HepG2 (cell line): ENCODE results near the gene SLC35A3. TPM values are rescaled to one million over a fixed set of nuclear protein-coding genes. Genes with fewer than 3 reads are reported as not detected.

Experiments
- ASH2L ChIP-seq: fragments of 300-600, 200-600 bp; sonication (generic); IDR thresholded peaks from 2 replicates; pipeline ENCODE4 v1.7.0; 2017; ENCODE audit warnings: low read depth, mild to moderate bottlenecking, moderate library complexity, mixed read lengths, low read length; ENCODE audit not compliant: insufficient read length
- ATF4 ChIP-seq, 2 experiments: fragments of 450-650 bp in 1 of 2; sonication (generic) in 1 of 2; formaldehyde crosslinking; IDR thresholded peaks; 2 replicates each; pipeline versions ENCODE4 v1.5.0 to v1.8.0; 2020 to 2022; ENCODE audit warnings: mild to moderate bottlenecking in 1 of 2, missing genetic modification reagents in 1 of 2
- BATF2 ChIP-seq: sonication (generic); formaldehyde crosslinking; IDR thresholded peaks from 2 replicates; pipeline ENCODE4 v1.8.0; 2022; ENCODE audit warnings: mild to moderate bottlenecking, missing genetic modification reagents, moderate library complexity
- CAMTA2 ChIP-seq: sonication (generic); formaldehyde crosslinking; IDR thresholded peaks from 2 replicates; pipeline ENCODE4 v1.4.0; 2020; ENCODE audit warnings: mild to moderate bottlenecking, missing genetic modification reagents, borderline replicate concordance
- ETV6 ChIP-seq: sonication (generic); formaldehyde crosslinking; conservative IDR thresholded peaks from 2 replicates; pipeline ENCODE4 v1.4.0; 2020; ENCODE audit warnings: missing genetic modification reagents
- FOXA3 ChIP-seq: IDR thresholded peaks from 2 replicates; pipeline ENCODE4 v1.6.1; 2016; ENCODE audit warnings: missing genetic modification reagents, missing compliant biosample characterization
- FOXK1 ChIP-seq: sonication (generic); formaldehyde crosslinking; IDR thresholded peaks from 2 replicates; pipeline ENCODE4 v1.4.0; 2020; ENCODE audit warnings: low read depth, missing genetic modification reagents, borderline replicate concordance
- FOXO1 ChIP-seq: sonication (generic); formaldehyde crosslinking; IDR thresholded peaks from 2 replicates; pipeline ENCODE4 v1.4.0; 2020; ENCODE audit warnings: missing genetic modification reagents
- IRF1 ChIP-seq: sonication (generic); formaldehyde crosslinking; IDR thresholded peaks from 2 replicates; pipeline ENCODE4 v1.4.0; 2020; ENCODE audit warnings: low read depth, mild to moderate bottlenecking, missing genetic modification reagents
- NCOA1 ChIP-seq: sonication (generic); formaldehyde crosslinking; IDR thresholded peaks from 2 replicates; pipeline ENCODE4 v1.9.0; 2021; ENCODE audit warnings: missing genetic modification reagents
- PCBP1 ChIP-seq: fragments of 200-400 bp; formaldehyde crosslinking; IDR thresholded peaks from 2 replicates; pipeline ENCODE4 v1.6.1; 2017; ENCODE audit warnings: mild to moderate bottlenecking, low read depth, low read length, borderline replicate concordance
- PHF5A ChIP-seq: IDR thresholded peaks from one replicate; pipeline ENCODE4 v1.6.1; 2018; ENCODE audit warnings: low read depth, missing genetic modification reagents; ENCODE audit not compliant: unreplicated experiment
- PITX1 ChIP-seq: sonication (generic); formaldehyde crosslinking; IDR thresholded peaks from 2 replicates; pipeline ENCODE4 v1.5.1; 2020; ENCODE audit warnings: mild to moderate bottlenecking, missing genetic modification reagents
- SOX6 ChIP-seq, 2 experiments: fragments of 450-650 bp in 1 of 2; sonication (generic) in 1 of 2; formaldehyde crosslinking in 1 of 2; IDR thresholded peaks; 2 replicates each; pipeline versions ENCODE4 v1.4.0 to v1.6.1; 2017 to 2020; ENCODE audit warnings: antibody characterized with exemption in 1 of 2, mild to moderate bottlenecking in 1 of 2, missing genetic modification reagents in 1 of 2
- SUZ12 ChIP-seq: fragments of 150-350 bp; IDR thresholded peaks from 2 replicates; pipeline ENCODE4 v1.6.1; 2014; ENCODE audit warnings: low read depth, low read length
- TEAD3 ChIP-seq: optimal IDR thresholded peaks from 2 replicates; pipeline ENCODE3; 2016; ENCODE audit warnings: borderline replicate concordance
- ZBTB10 ChIP-seq: sonication (generic); formaldehyde crosslinking; IDR thresholded peaks from 2 replicates; pipeline ENCODE4 v1.4.0; 2020; ENCODE audit warnings: missing genetic modification reagents, borderline replicate concordance
- ZNF18 ChIP-seq: sonication (generic); formaldehyde crosslinking; IDR thresholded peaks from 2 replicates; pipeline ENCODE4 v1.8.0; 2022; ENCODE audit warnings: mild to moderate bottlenecking, missing genetic modification reagents; ENCODE audit not compliant: insufficient replicate concordance
- ZNF841 ChIP-seq: sonication (generic); formaldehyde crosslinking; IDR thresholded peaks from 2 replicates; pipeline ENCODE4 v1.8.1; 2023; ENCODE audit warnings: missing genetic modification reagents, borderline replicate concordance
- polyA plus RNA-seq, 8 experiments: library from polyadenylated mRNA; depleted of rRNA in 3 of 8; stranded (reverse) in 7 of 8; unstranded in 1 of 8; fragments of >200 nt; fragmentation: Illumina TruSeq in 4 of 8; extraction: Trizol in 4 of 8; gene quantifications; 2 replicates each; pipeline versions ENCODE4 v1.2.1 to v1.2.3, GENCODE V29; 2011 to 2016; ENCODE audit warnings: low read depth in 4 of 8, missing spikeins in 1 of 8, mixed read lengths in 1 of 8; ENCODE audit not compliant: insufficient read depth in 1 of 8
- total RNA-seq, 5 experiments: library from RNA; depleted of rRNA; stranded (reverse); fragments of >200 nt; fragmentation: Illumina TruSeq; extraction: Trizol; gene quantifications; 2 replicates each; pipeline ENCODE4 v1.2.3, GENCODE V29; 2016; ENCODE audit warnings: low read depth in 1 of 5
- TF ChIP-seq, protein P1 (sequence below): sonication (generic); formaldehyde crosslinking; IDR thresholded peaks from 2 replicates; pipeline ENCODE4 v1.5.0; 2020; ENCODE audit warnings: missing genetic modification reagents

SLC35A3 gene
- total and polyA plus RNA-seq, 2 of the 13 experiments (the other 11 are each of a cell fraction or from before 2014, with no cell fraction given): 11.2 to 24.9 TPM

DNA sequence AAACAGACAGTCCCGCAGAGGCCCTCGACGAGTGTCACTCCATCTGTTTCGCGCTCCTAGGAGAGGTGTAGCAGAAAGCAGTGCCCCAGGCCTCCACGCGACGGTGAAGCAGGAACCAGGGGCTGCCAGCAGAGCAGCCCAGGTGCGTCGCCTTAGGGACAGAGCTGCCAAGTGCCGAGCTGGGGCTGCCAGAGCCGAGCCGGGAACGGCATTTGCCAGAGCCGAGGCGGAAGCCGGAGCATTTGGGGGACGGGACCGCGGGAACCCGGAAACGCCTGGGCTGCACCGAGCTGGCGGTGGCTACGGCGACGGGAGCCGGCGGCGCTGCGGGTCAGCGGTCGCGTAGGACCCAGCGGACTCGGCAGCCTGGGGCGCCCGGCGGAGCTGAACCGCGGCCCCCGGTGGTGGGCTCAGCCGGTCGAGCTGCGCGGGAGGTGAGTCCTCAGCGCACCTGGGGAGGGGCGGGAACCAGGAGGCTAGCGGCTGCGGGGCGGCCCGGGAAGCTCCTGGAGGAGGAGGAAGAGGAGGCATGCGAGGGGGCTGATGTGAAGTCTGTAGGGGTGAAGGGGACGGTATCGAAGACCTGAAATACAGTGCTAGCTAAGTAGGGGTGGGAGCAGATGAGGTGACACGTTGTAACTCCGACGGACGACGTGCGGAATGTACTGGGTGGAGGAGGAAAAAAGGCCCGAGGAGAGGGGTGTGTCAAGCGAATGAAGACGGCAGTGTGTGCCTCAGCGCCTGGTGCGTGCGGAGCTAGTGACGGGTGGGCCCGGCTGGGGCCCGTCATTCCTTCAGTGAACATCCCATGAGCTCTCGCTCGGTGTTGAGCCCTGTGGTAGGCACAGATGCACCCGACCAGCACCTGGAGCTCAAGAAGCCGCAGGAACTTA is at the start of gene SLC35A3 (continued):
- TF ChIP-seq ZBTB10 (CRISPR knock-in tag) (peak; percentile 52; the same call in 1 of the 2 replicates), FOXA3 (CRISPR knock-in tag) (peak; percentile 67; the same call in 1 of the 2 replicates), ZNF841 (CRISPR knock-in tag) (no peak), CAMTA2 (peak; percentile 83; the same call in 1 of the 2 replicates), FOXO1 (peak; percentile 82), ASH2L (peak; percentile 99), BATF2 (CRISPR knock-in tag) (peak; percentile 94), PITX1 (CRISPR knock-in tag) (peak; percentile 86; the same call in 1 of the 2 replicates), SOX6 (IDR thresholded peaks at IDR 0.05) (no peak), SOX6 (CRISPR knock-in tag; IDR thresholded peaks at IDR 0.05) (peak; percentile 77), ATF4 (CRISPR knock-in tag; IDR thresholded peaks at IDR 0.05) (peak in 1 of 2 experiments; percentile 79; a peak in 2 of 4 replicates), ETV6 (CRISPR knock-in tag) (no peak; the same call in 1 of the 2 replicates), NCOA1 (CRISPR knock-in tag) (peak; percentile 90), FOXK1 (CRISPR knock-in tag) (peak; percentile 86; the same call in 1 of the 2 replicates), SUZ12 (no peak), PCBP1 (0 out of 2 replicates have a peak, but pooled peaks have one; percentile 68), ZNF18 (CRISPR knock-in tag) (peak; percentile 93), IRF1 (peak; percentile 67; the same call in 1 of the 2 replicates), PHF5A (no peak), TEAD3 (CRISPR knock-in tag) (peak; percentile 71)
- TF ChIP-seq, protein P1, sequence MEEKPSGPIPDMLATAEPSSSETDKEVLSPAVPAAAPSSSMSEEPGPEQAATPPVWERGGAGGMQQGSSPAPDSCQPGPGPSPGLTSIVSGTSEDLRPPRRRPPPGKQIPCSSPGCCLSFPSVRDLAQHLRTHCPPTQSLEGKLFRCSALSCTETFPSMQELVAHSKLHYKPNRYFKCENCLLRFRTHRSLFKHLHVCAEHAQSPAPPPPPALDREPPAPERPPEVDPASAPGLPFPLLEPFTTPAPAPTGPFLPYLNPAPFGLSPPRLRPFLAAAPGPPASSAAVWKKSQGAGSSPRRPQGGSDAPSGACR (CRISPR knock-in tag): peak; percentile 98
